ENCODE results near the gene TIMELESS. TPM values are rescaled to one million over a fixed set of nuclear protein-coding genes. Genes with fewer than 3 reads are reported as not detected.
A peak's percentile ranks its signal among the peaks of the same experiment; 100 is the strongest.
"Not testable (repeated sequence)": the region's sequence is repeated elsewhere in the genome, so short reads cannot be mapped to it uniquely, and the experiment has no call there.

Gene TIMELESS
- 10 to 100 TPM in 2 of 6 experiments, 1 to 10 TPM in 4; 8.0 to 10.8 (median 9.1) TPM for total RNA-seq
- long read RNA-seq, full-length matches to known transcripts, result 1 of 1 reads
- long read RNA-seq, partial matches to known transcripts, result 0 of 1 reads
- long read RNA-seq, other reads (novel, unspliced or antisense), result 0 of 1 reads

- peak; percentile 97 to 98 (median 98) for ATAC-seq
- Histone ChIP-seq H3K4me1 (no peaks in the 10 kb centered on the region), H3K27me3 (no peaks in the 10 kb centered on the region), H3K4me3 (peak within 1 kb of the TSS; percentile 66 to 92 (median 77)), H3K9me3 (no peaks in the 10 kb centered on the region), H3K36me3 (no peaks in the 10 kb centered on the region), H3K27ac (peak within 1 kb of the TSS; percentile 56 to 83 (median 71))
- DNase-seq, result peak; percentile 91 to 94 (median 92)
- under 1% methylated on average over 14 of the region's 58 CpGs for WGBS (ENCODE audit: insufficient coverage, low coverage, low lambda C conversion rate, missing lambda C conversion rate)
- intact Hi-C loops (cut with DNase I), result no loop called here
- TF ChIP-seq, protein P1, sequence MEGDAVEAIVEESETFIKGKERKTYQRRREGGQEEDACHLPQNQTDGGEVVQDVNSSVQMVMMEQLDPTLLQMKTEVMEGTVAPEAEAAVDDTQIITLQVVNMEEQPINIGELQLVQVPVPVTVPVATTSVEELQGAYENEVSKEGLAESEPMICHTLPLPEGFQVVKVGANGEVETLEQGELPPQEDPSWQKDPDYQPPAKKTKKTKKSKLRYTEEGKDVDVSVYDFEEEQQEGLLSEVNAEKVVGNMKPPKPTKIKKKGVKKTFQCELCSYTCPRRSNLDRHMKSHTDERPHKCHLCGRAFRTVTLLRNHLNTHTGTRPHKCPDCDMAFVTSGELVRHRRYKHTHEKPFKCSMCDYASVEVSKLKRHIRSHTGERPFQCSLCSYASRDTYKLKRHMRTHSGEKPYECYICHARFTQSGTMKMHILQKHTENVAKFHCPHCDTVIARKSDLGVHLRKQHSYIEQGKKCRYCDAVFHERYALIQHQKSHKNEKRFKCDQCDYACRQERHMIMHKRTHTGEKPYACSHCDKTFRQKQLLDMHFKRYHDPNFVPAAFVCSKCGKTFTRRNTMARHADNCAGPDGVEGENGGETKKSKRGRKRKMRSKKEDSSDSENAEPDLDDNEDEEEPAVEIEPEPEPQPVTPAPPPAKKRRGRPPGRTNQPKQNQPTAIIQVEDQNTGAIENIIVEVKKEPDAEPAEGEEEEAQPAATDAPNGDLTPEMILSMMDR (IDR thresholded peaks at IDR 0.05), result no peak
- TF ChIP-seq POLR2A (IDR thresholded peaks at IDR 0.05), result peak; percentile 75
Observed at GRCh38 chr12:56448860-56449621, at the start of gene TIMELESS. Gene TIMELESS (minus strand): TSS chr12:56449426. CDS start chr12:56434170, 15,256 bp downstream.

DNA sequence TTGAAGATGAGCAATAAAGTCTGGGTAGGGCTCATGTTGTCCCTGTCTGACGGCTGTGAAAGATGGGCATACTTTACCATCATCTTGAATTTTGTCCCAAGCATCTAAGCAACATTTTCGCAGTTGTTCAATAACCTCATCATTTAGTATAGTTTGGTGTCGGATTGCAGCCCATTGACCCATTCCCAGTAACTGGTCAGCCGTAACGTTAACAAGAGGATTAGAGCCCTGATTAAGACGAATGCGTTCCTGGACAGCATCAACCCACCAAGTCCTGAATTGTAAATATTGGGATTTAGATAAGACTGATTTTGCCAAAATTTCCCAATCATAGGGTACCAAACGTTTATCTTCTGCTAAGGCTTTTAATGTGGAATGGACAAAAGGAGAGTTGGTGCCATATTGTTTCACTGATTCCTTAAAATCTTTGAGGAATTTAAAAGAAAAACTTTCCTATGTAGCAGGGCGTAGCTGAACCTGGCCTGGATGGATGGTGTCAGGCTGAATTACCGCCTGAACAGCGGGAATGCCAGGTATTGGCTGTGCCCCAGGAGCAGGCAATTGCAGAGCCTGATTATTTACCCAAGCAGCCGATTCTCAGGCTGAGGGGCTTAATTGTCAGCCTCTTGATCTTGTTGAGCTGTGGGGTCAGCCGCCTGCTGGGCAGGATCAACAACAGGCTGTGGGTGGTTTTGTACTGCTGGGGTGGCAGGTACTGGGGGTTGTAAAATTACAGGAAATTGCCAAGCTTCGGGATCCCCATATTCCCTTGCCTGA, 49.1 kb upstream of the TIMELESS start:
- DNase-seq; H3K36me3 ChIP-seq; H3K9me3 ChIP-seq; H3K27me3 ChIP-seq; H3K27ac ChIP-seq; H3K4me3 ChIP-seq; H3K4me1 ChIP-seq; intact Hi-C loops (cut with DNase I): not testable (repeated sequence)
- 52% methylated on average over 14 of the region's 14 CpGs for WGBS (ENCODE audit: insufficient coverage, low coverage, low lambda C conversion rate, missing lambda C conversion rate)
- peak; percentile 40 to 55 (median 44) for ATAC-seq

- whole genome bisulfite sequencing (ENCODE audit: insufficient coverage, low coverage, low lambda C conversion rate, missing lambda C conversion rate), result 12% methylated on average over 3 of the region's 17 CpGs
- H3K9me3 ChIP-seq; H3K27ac ChIP-seq; intact Hi-C loops (cut with DNase I); H3K4me1 ChIP-seq; H3K36me3 ChIP-seq; ATAC-seq; H3K27me3 ChIP-seq; H3K4me3 ChIP-seq: not testable (repeated sequence)
- peak; percentile 65 to 77 (median 71) for DNase-seq
- TF ChIP-seq, protein P1 (IDR thresholded peaks at IDR 0.05), result peak in 3 of 4 donors; percentile 7 to 41 (median 36)
Observed at GRCh38 chr12:56496704-56497103, 47.5 kb upstream of the TIMELESS start.

DNA sequence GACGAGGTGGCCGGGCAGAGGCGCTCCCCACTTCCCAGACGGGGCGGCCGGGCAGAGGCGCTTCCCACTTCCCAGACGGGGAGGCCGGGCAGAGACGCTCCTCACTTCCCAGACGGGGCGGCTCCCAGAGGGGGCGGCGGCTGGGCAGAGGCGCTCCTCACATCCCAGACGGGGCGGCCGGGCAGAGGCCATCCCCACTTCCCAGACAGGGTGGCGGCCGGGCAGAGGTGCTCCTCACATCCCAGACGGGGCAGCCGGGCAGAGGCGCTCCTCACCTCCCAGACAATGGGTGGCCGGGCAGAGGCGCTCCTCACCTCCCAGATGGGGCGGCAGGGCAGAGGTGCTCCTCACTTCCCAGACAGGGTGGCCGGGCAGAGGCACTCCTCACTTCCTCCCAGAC, 45.3 kb upstream of the TIMELESS start:
- 97% methylated on average over 7 of the region's 27 CpGs for WGBS (ENCODE audit: insufficient coverage, low coverage, low lambda C conversion rate, missing lambda C conversion rate)
- ATAC-seq; H3K36me3 ChIP-seq; intact Hi-C loops (cut with DNase I); H3K9me3 ChIP-seq; H3K4me3 ChIP-seq; H3K27me3 ChIP-seq; H3K27ac ChIP-seq; H3K4me1 ChIP-seq; DNase-seq: not testable (repeated sequence)

DNA sequence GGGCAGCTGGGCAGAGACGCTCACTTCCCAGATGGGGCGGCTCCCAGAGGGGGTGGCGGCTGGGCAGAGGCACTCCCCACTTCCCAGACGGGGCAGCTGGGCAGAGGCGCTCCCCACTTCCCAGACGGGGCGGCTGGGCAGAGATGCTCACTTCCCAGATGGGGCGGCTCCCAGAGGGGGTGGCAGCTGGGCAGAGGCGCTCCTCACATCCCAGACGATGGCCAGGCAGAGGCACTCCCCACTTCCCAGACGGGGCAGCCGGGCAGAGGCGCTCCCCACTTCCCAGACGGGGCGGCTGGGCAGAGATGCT, 44.8 kb upstream of the TIMELESS start:
- H3K27ac ChIP-seq; H3K36me3 ChIP-seq; H3K4me1 ChIP-seq; DNase-seq; H3K27me3 ChIP-seq; intact Hi-C loops (cut with DNase I); H3K9me3 ChIP-seq; ATAC-seq; H3K4me3 ChIP-seq: not testable (repeated sequence)
- no CpG with 5 or more reads among the region's 15 CpGs for WGBS (ENCODE audit: insufficient coverage, low coverage, low lambda C conversion rate, missing lambda C conversion rate)

GRCh38 chr12:56493409-56494105, 44.3 kb upstream of the TIMELESS start:
- H3K9me3 ChIP-seq; H3K27me3 ChIP-seq; H3K36me3 ChIP-seq; intact Hi-C loops (cut with DNase I); DNase-seq; H3K4me3 ChIP-seq; H3K27ac ChIP-seq; H3K4me1 ChIP-seq; ATAC-seq: not testable (repeated sequence)
- WGBS (ENCODE audit: insufficient coverage, low coverage, low lambda C conversion rate, missing lambda C conversion rate), result 87% methylated on average over 10 of the region's 31 CpGs

All from right lobe of liver (tissue), 6 donors.